Activated CD8-positive, alpha-beta memory T cell treated with anti-CD3 and anti-CD28 coated beads for 48 hours (primary cell): Measurements from ENCODE around the gene DNAH10.

Source experiments
- DNase-seq, 3 experiments: peaks; one replicate each; pipeline ENCODE4 v3.0.0-alpha.2; 2020; ENCODE audit warnings: low read depth in 2 of 3, low spot score in 2 of 3

Gene DNAH10

GRCh38 chr12:123840765-123841425, 78.8 kb downstream of the DNAH10 start:
- DNase-seq: no peak

GRCh38 chr12:123843912-123844748, 82.0 kb downstream of the DNAH10 start:
- DNase-seq: no peak

GRCh38 chr12:123845881-123846280, 83.8 kb downstream of the DNAH10 start:
- no peak for DNase-seq

- no peak for DNase-seq
These were observed 84.2 kb downstream of the DNAH10 start for GRCh38 chr12:123846340-123846739.

- DNase-seq: no peak
These were observed 84.9 kb downstream of the DNAH10 start for GRCh38 chr12:123847019-123847418.

GRCh38 chr12:123847876-123848275, 85.8 kb downstream of the DNAH10 start:
- DNase-seq: no peak

GRCh38 chr12:123849517-123849916, 87.4 kb downstream of the DNAH10 start:
- DNase-seq: no peak

GRCh38 chr12:123850246-123851134, 88.4 kb downstream of the DNAH10 start:
- DNase-seq: no peak

- no peak for DNase-seq
These were observed 91.4 kb downstream of the DNAH10 start for GRCh38 chr12:123853396-123854070.

- no peak for DNase-seq
These were observed 92.1 kb downstream of the DNAH10 start for GRCh38 chr12:123854232-123854631.

GRCh38 chr12:123854918-123855317, 92.8 kb downstream of the DNAH10 start:
- DNase-seq: no peak

- no peak for DNase-seq
These were observed 94.6 kb downstream of the DNAH10 start for GRCh38 chr12:123856681-123857080.

- DNase-seq: no peak
These were observed 96.1 kb downstream of the DNAH10 start for GRCh38 chr12:123858176-123858575.

GRCh38 chr12:123859035-123859434, 96.9 kb downstream of the DNAH10 start:
- DNase-seq: no peak

- DNase-seq: no peak
These were observed 98.3 kb downstream of the DNAH10 start for GRCh38 chr12:123860377-123860776.

GRCh38 chr12:123861392-123861791, 99.3 kb downstream of the DNAH10 start:
- DNase-seq: no peak

- no peak for DNase-seq
These were observed 105.0 kb downstream of the DNAH10 start for GRCh38 chr12:123867141-123867540.

- DNase-seq: no peak
These were observed 106.7 kb downstream of the DNAH10 start for GRCh38 chr12:123868791-123869190.

- DNase-seq: no peak
These were observed 111.7 kb downstream of the DNAH10 start for GRCh38 chr12:123873793-123874192.

GRCh38 chr12:123877968-123878367, 115.9 kb downstream of the DNAH10 start:
- DNase-seq: no peak

- no peak for DNase-seq
These were observed 117.0 kb downstream of the DNAH10 start for GRCh38 chr12:123879101-123879500.
